GM10248 (cell line): ENCODE measurements around the gene PIP5K1B.

Experiments used
- CTCF ChIA-PET: fragments of 300-600 bp; sonication (Branson Sonifier 250); formaldehyde crosslinking; extraction: SDS; loops from one replicate; lab custom pipeline; 2021; ENCODE audit warnings: antibody characterized with exemption; lab: Yijun Ruan, JAX
- POLR2A ChIA-PET: fragments of 350-650 bp; sonication (Branson Sonifier 250); formaldehyde crosslinking; extraction: SDS; loops from one replicate; lab custom pipeline; 2020; ENCODE audit warnings: antibody characterized with exemption; lab: Yijun Ruan, JAX
- DNase-seq: peaks from one replicate; pipeline ENCODE4 v3.0.0; 2012; ENCODE audit errors: extremely low spot score
- CTCF ChIP-seq: IDR thresholded peaks from 2 replicates; pipeline ENCODE4 v1.5.1; 2012; ENCODE audit warnings: mild to moderate bottlenecking, low read depth; ENCODE audit errors: extremely low read depth, missing control alignments, control extremely low read depth

PIP5K1B gene

GRCh38 chr9:68739621-68740174, 34.7 kb downstream of the PIP5K1B start:
- no peak for DNase-seq
- ChIA-PET CTCF (interaction anchor here (0.7 to 1.4 kb wide), 8 partner anchors 10 to 296 kb away, joined by 3 to 5 read pairs (median 3); partner anchors contain the start of genes FXN and PIP5K1B), POLR2A (no interaction called here)
- TF ChIP-seq CTCF, result no peak

- no peak for DNase-seq
- CTCF ChIA-PET, result interaction anchor here (0.8 to 1.4 kb wide), 6 partner anchors 10 to 296 kb away, joined by 3 to 5 read pairs (median 3); partner anchors contain the start of genes FXN and PIP5K1B
- POLR2A ChIA-PET, result no interaction called here
- no peak for TF ChIP-seq CTCF
Observed at GRCh38 chr9:68740561-68740960, 35.5 kb downstream of the PIP5K1B start.

- ChIA-PET POLR2A (no interaction called here), CTCF (interaction anchor here (0.8 to 1.4 kb wide), 6 partner anchors 10 to 158 kb away, joined by 3 to 5 read pairs (median 3); partner anchors contain the start of gene PIP5K1B)
- no peak for DNase-seq
- no peak for TF ChIP-seq CTCF
Observed at GRCh38 chr9:68741234-68741633, 36.2 kb downstream of the PIP5K1B start.

- ChIA-PET POLR2A (no interaction called here), CTCF (interaction anchor here (1.2 to 1.9 kb wide), 2 partner anchors 18 to 20 kb away, joined by 3 to 4 read pairs; no protein-coding TSS in a partner anchor)
- no peak for DNase-seq
- no peak for TF ChIP-seq CTCF
Observed at GRCh38 chr9:68741704-68742332, 36.8 kb downstream of the PIP5K1B start.

- POLR2A ChIA-PET, result no interaction called here
- TF ChIP-seq CTCF, result no peak
- CTCF ChIA-PET, result interaction anchor here (1.2 to 2.5 kb wide), 3 partner anchors 18 to 56 kb away, joined by 3 to 8 read pairs (median 4); no protein-coding TSS in a partner anchor
- no peak for DNase-seq
Observed at GRCh38 chr9:68742333-68742730, 37.3 kb downstream of the PIP5K1B start.

- POLR2A ChIA-PET, result no interaction called here
- no peak for TF ChIP-seq CTCF
- no peak for DNase-seq
- CTCF ChIA-PET, result interaction anchor here (1.0 to 2.5 kb wide), 6 partner anchors 11 to 59 kb away, joined by 3 to 8 read pairs (median 4); no protein-coding TSS in a partner anchor
Observed at GRCh38 chr9:68744426-68744825, 39.4 kb downstream of the PIP5K1B start.
